Stimulated activated CD4-positive, alpha-beta T cell treated with anti-CD3 and anti-CD28 coated beads, Interleukin-15, amount 100 ng/mL, for 24 hours (primary cell): ENCODE measurements around the gene LIF.
A peak's percentile ranks its signal among the peaks of the same experiment; 100 is the strongest.

Source experiments
- DNase-seq: peaks from one replicate; pipeline ENCODE4 v3.0.0-alpha.2; 2020

LIF gene

GRCh38 chr22:30245985-30246813 is at the start of gene LIF:
TSS of gene LIF (minus strand) at chr22:30246759. CDS start at chr22:30246695, 64 bp downstream.
- peak; percentile 75 for DNase-seq

- DNase-seq, result no peak
Observed at GRCh38 chr22:30296324-30296723, 49.8 kb upstream of the LIF start.

GRCh38 chr22:30295576-30295975 is 49.0 kb upstream of the LIF start:
- no peak for DNase-seq

GRCh38 chr22:30294830-30295229 is 48.3 kb upstream of the LIF start:
- DNase-seq, result no peak

GRCh38 chr22:30294066-30294465 is 47.5 kb upstream of the LIF start:
- no peak for DNase-seq

GRCh38 chr22:30293026-30293425 is 46.5 kb upstream of the LIF start:
- no peak for DNase-seq

- no peak for DNase-seq
Observed at GRCh38 chr22:30292069-30292970, 45.8 kb upstream of the LIF start.

GRCh38 chr22:30291058-30291892 is 44.7 kb upstream of the LIF start:
- no peak for DNase-seq

GRCh38 chr22:30290342-30291057 is 43.9 kb upstream of the LIF start:
- no peak for DNase-seq

GRCh38 chr22:30289980-30290313 is 43.4 kb upstream of the LIF start:
- no peak for DNase-seq

GRCh38 chr22:30289141-30289979 is 42.8 kb upstream of the LIF start, which contains the start of gene CASTOR1:
TSS of gene CASTOR1 (minus strand) at chr22:30289505. CDS start at chr22:30289497, 8 bp downstream.
- peak; percentile 97 for DNase-seq

GRCh38 chr22:30288419-30289140 is 42.0 kb upstream of the LIF start:
- no peak for DNase-seq

GRCh38 chr22:30287648-30288418 is 41.3 kb upstream of the LIF start:
- peak; percentile 94 for DNase-seq

- DNase-seq, result peak; percentile 92
Observed at GRCh38 chr22:30286813-30287647, 40.5 kb upstream of the LIF start.

- no peak for DNase-seq
Observed at GRCh38 chr22:30286331-30286730, 39.8 kb upstream of the LIF start.

GRCh38 chr22:30285846-30286200 is 39.3 kb upstream of the LIF start:
- no peak for DNase-seq

- no peak for DNase-seq
Observed at GRCh38 chr22:30285176-30285845, 38.8 kb upstream of the LIF start.

GRCh38 chr22:30284666-30285065 is 38.1 kb upstream of the LIF start:
- DNase-seq, result no peak
